Stimulated activated CD8-positive, alpha-beta memory T cell treated with anti-CD3 and anti-CD28 coated beads, Interleukin-7, amount 100 ng/mL, for 24 hours (primary cell): Measurements from ENCODE around the gene POLA1.

Source experiments
- DNase-seq: peaks from one replicate; pipeline ENCODE4 v3.0.0-alpha.2; 2020; ENCODE audit warnings: low read depth

The POLA1 gene

DNA sequence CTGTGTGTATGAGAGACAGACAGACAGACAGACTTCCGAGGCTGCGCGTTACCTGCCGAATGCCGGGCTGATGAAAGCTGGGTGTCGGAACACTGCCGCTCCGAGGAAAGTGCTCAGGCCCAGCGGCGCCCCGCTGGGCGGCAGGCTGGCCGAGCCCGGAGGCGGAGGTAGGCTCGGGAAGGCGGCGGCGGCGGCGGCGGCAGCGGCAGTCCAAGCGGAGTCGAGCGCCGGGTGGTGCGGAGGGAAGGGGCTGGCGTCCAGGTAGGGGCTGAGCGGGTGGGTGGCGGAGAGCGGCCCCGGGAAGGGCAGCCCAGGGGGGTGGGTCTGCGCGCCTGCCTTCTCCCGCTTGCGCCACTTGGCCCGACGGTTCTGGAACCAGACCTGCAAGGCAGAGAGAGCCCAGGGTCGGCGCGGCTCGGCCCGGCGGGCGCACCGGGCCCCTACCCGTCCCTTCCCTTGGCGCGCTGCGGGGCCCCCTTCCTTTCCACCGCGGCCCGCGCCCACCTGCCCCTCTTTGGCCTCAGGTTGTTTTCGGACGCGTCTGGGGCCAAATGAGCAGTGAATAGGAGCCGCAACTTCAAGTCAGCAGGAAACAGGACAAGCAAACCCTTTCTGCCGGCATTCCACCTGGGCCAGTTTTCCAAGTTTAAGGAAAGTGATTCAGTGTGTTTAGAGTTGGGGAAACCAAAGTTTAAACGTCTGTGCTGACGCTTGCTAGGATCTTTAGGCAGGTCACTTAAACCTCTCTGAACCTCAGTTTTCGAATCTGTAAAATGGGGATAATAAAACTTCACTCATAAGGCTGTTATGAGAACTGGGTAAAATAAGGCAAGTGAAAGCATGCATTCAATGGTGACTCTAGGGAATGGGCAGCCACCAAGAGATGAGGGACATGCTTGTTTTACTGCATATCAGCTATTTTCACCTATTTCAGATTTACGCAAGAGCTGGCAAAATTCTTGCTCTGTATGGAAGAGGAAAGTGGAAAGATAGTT is 313.6 kb downstream of the POLA1 start:
- no peak for DNase-seq

GRCh38 chrX:25009407-25009806 is 315.7 kb downstream of the POLA1 start:
- DNase-seq: no peak

- no peak for DNase-seq
Observed at GRCh38 chrX:25010784-25011588, 317.3 kb downstream of the POLA1 start.

- DNase-seq: no peak
Observed at GRCh38 chrX:25011589-25012432, 318.1 kb downstream of the POLA1 start.

GRCh38 chrX:25012433-25012735 is 318.7 kb downstream of the POLA1 start:
- DNase-seq: no peak

DNA sequence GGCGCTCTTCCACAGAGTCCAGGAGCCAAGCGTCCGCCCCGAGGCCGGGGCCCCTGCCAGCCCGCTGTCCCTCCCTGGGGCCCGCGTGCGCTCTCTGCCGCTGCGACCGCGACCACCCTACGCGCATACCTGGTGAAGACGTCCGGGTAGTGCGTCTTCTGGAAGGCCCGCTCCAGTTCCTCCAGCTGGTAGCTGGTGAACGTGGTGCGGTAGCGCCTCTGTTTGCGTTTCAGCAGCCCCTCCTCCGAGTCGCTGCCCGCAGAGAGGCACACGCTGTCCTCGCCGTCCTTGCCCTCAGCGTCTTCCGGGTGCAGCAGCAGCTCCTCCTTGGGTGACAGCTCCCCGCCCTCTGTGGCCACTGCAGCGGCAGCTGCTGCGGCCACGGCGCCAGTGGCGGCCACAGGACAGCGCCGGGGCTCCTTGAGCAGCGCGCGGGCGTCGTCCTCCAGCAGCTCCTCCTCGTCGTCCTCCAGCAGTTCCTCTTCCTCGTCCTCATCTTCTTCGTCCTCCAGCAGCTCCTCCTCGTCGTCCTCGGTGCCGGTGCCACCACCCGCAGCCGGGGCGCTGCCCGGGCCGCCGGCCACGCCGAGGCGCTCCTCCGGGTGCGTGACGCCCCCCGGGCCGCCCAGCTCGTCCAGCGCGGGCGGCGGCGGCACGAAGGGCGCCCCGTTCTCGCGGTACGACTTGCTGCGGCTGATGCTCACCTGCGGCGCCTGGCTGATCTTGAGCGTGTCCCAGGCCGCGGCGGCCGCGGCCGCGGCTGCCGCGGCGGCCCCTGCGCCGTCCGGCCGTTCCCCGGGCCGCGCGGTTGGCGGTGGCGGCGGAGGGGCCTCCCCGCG is 319.3 kb downstream of the POLA1 start:
- DNase-seq: no peak

DNA sequence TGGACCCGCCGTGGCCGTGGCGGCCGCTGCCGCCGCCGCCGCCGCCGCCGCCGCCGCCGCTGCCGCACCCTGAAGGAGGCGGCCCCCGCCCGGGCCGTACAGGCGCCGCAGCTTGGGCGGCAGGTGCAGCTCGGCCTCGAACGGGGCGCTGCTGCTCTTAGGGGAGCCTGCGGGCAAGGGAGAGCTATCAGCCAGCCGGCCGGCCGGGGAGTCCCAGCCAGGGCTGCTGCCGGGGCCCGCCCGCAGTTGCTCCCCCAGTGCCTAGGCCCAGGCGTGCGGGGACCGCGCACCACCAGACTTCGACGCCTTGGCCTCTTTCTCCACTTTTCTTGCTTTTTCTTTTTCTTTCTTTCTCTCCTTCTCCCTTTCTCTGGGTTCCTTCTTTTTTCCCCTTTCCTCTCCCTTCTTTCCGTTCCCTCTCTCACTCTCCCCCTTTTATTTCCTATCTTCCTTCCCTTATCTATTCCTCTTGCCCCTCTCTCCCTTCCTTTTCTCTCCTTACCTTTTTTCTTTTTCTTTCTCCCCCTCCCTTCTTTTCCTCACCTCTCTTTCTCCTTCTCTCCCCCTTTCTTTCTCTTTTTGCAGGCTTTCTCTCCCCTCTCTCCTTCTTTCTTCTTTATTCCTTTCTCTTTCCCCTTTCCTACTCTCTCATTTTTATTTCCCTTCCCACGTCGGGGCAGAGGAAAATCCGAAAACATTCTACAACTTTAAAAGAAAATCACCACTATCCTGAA is 320.1 kb downstream of the POLA1 start:
- no peak for DNase-seq

- no peak for DNase-seq
Observed at GRCh38 chrX:25014366-25014838, 320.7 kb downstream of the POLA1 start.

GRCh38 chrX:25015486-25016360 is 322.0 kb downstream of the POLA1 start, which contains the start of gene ARX:
ARX (minus strand) TSS chrX:25015965; CDS start chrX:25015737, 228 bp downstream.
- DNase-seq: no peak

DNA sequence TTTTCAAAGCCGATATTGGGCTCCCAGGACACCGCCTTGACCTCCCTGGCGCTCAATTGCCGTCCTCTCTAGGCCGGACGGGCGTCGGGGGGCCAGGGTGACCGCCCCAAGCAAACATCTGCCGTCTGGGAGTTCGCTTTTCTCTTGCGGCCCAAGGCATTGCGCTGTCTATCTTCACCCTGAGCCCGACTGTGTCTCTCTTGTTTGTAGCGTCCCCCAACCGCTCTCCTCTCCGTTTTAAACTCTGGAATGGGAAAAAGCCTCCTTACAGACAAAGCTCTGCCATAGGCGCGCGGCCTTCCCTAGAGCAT is 322.6 kb downstream of the POLA1 start:
- no peak for DNase-seq

DNA sequence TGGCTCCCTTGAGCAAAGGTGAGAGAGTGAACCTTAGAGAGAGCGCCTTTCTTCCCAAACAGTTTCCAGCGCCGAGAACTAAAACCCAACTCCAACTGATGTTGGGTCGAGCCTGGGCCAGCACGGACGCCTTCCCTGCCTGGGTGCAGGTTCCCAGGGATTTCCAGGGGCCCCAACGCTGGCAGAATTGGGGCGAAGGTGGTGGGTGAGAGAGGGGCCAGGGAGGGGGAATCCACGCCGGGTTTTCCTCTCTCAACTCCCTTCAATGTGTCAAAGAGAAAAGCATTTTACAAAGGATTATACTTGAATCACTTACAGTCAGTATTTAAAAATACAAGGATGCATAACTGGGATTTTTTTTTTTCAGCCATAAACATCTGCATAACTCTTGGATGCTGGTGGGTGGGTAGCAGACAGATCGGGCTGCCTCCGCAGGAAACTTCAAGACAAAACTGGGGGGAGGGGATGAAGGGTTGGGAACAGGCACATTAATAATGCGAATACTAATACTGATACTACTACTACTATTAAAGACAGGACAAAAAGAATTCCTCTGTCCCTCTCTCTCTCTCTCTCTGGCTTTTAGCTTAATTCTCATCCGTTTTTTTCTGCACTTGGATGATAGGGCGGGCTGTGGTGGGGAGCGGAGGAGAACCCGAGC is 323.4 kb downstream of the POLA1 start:
- DNase-seq: no peak

DNA sequence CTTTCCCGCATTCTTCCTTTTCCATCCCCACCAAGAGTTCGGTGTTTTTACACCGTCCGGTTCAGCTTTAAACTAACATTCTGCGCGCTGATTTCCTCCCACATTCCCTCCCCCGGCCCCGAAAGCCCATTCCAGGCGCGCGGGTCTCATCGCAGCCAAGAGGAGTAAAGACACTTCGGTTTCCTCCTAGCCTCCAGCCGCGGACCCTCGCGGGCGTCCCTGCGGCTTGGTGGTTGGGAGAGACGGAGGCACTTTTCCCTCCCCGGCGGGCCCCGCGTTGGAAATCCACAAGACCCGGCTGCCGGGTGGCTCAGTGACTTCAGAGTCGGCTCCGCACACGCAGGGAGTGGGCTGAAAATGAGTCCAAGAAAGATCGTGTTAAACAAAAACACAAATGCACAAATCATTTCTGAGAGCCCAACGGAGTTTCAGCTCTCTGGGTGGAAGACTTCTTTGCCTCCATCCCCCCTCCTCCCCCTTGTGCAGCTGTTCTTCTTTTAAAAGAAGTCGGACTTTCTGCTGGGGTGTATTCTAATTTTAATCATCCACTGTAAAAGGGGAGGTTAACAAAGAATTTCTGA is 324.0 kb downstream of the POLA1 start:
- DNase-seq: no peak

DNA sequence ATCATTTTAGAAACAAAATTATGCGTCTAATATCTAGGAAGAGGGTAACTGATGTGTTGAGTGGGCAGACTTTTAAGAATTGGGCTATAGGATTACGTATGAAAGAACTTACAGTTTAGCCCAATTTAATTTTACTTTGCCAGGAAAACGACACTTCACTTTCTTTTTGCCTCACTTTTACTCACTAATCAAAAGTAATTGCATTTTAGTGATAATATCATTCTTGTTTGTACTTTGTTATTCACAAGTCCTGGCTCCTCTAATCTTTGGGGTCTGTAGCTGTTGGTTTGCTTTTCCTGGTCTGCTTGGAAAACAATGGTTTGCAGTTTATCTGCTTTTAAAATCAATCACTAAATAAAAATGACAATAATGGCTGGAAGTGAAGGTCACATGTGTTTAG is 325.0 kb downstream of the POLA1 start:
- no peak for DNase-seq

DNA sequence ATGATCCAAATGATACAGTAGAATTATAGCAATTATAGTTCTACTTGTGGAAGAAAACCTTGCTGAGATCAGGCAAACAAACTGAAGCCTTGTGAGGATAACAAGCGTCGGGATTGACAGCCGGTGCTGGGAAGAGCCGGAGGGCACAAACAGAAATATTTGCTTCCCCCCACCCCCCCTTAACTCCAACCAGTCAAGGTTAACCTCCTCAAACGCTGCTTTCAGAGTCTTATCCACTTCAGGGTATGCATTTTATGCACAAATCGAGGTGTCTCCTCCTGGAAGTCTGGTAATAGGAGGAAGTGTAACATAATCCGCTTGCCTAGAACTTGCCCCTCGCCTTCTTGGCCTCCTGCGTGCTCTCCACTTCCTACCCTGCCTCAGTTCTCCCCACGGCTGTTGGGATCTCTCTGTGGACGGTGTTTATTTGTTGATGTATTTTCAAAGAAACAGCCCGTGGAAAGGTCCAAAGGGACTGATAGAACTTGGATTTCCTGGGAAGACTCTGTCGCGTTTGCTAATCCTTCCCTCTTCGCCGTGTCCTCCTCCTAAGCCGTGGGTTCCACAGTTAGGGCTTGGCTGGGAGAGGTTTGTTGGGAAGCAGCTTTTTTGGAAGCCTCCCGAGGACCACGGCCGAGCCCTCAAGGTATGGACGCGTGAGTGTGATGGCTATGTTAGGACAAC is 326.1 kb downstream of the POLA1 start:
- no peak for DNase-seq

DNA sequence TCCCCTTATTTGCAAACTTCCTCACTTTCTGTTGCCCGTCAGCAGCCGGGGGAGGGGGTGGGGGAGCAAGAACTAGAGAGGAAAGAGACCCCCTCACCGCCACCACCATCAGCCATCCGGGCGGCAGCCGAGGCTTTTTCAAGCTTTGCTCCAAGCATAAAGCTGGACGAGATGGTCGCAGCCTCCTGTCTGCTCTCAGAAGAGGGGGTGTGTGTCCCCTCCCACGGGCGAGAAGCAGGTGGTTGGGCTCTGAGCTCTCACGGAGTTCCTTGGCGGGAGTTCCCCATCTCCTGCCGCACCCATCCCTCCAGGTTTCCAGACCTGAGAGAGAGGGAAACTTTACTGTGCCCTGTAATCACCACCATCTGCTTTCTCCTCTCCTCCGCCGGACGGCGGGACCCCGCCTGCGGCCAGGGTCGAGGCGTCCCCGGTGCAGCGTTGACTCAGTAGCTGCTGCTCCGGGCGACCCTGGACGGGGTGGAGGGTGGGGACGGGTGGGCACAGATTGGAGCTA is 326.7 kb downstream of the POLA1 start:
- no peak for DNase-seq

GRCh38 chrX:25020905-25021449 is 327.3 kb downstream of the POLA1 start:
- no peak for DNase-seq

- DNase-seq: no peak
Observed at GRCh38 chrX:25022499-25023325, 329.0 kb downstream of the POLA1 start.
